Measurements from ENCODE around the gene PCDHB10. TPM values are rescaled to one million over a fixed set of nuclear protein-coding genes. Genes with fewer than 3 reads are reported as not detected.
A peak's percentile ranks its signal among the peaks of the same experiment; 100 is the strongest.
"Not testable (repeated sequence)": the region's sequence is repeated elsewhere in the genome, so short reads cannot be mapped to it uniquely, and the experiment has no call there.

The PCDHB10 gene
- total and polyA plus RNA-seq, 9 of the 15 experiments (the other 6 are each of a cell fraction or from before 2014, with no cell fraction given) = not detected

GRCh38 chr5:141174291-141175104, 17.7 kb upstream of the PCDHB10 start:
- H3K79me2 ChIP-seq (ENCODE audit: control insufficient read depth, insufficient read depth, low read length); ATAC-seq; H3K9me1 ChIP-seq (ENCODE audit: control insufficient read depth, insufficient read depth, low read length); FAIRE-seq; H3K4me3 ChIP-seq; in situ Hi-C loops (cut with MboI); POLR2A ChIA-PET; H3K9ac ChIP-seq (ENCODE audit: insufficient read depth in 1 of 2, low read depth in 2 of 2, low read length in 2 of 2); DNase-seq (ENCODE audit: extremely low read depth in 1 of 4, low spot score in 3 of 4); H3K27ac ChIP-seq (ENCODE audit: extremely low read depth, low read depth, low read length); CTCF ChIA-PET (ENCODE audit: low intra/inter-chr PET ratio); H3K9me3 ChIP-seq (replicated peaks; ENCODE audit: control insufficient read depth, insufficient read depth, low read depth, low read length); H4K20me1 ChIP-seq (replicated peaks; ENCODE audit: control insufficient read depth, insufficient read depth, low read length); H3K36me3 ChIP-seq (ENCODE audit: control insufficient read depth, insufficient read depth, low read length); H2AFZ ChIP-seq (ENCODE audit: low read depth, low read length); BruUV-seq (replicated peaks); H3K4me2 ChIP-seq (ENCODE audit: insufficient read depth, low read length); H3K4me1 ChIP-seq (replicated peaks in 1 of 2; ENCODE audit: control insufficient read depth in 2 of 2, insufficient read depth in 2 of 2, low read length in 2 of 2): not testable (repeated sequence)
- H3K27me3 ChIP-seq (ENCODE audit: control insufficient read depth in 2 of 2, insufficient read depth in 2 of 2, low read length in 2 of 2) = peaks cover 8 to 19% of the 10 kb centered on the region in 2 experiments; a peak in 3 of 5 replicates
- WGBS (ENCODE audit: insufficient coverage, low coverage, missing lambda C conversion rate) = 4% methylated on average over 62 of the region's 79 CpGs
- intact Hi-C loops (cut with micrococcal nuclease) = loop anchor here (1.0 kb wide), 1 partner anchor 13 kb away; the partner anchor contains the start of gene PCDHB9

GRCh38 chr5:141175933-141176332, 16.2 kb upstream of the PCDHB10 start:
- in situ Hi-C loops (cut with MboI) = no loop called here
- Histone ChIP-seq H3K36me3 (ENCODE audit: control insufficient read depth, insufficient read depth, low read length) (no peaks in the 10 kb centered on the region), H3K27ac (ENCODE audit: extremely low read depth, low read depth, low read length) (no peak overlapping the region), H4K20me1 (replicated peaks; ENCODE audit: control insufficient read depth, insufficient read depth, low read length) (no peaks in the 10 kb centered on the region), H3K27me3 (ENCODE audit: control insufficient read depth in 2 of 2, insufficient read depth in 2 of 2, low read length in 2 of 2) (peaks cover 8 to 19% of the 10 kb centered on the region in 2 experiments; a peak in 3 of 5 replicates), H3K9me1 (ENCODE audit: control insufficient read depth, insufficient read depth, low read length) (no peaks in the 10 kb centered on the region), H3K79me2 (ENCODE audit: control insufficient read depth, insufficient read depth, low read length) (no peaks in the 10 kb centered on the region), H3K4me1 (replicated peaks in 1 of 2; ENCODE audit: control insufficient read depth in 2 of 2, insufficient read depth in 2 of 2, low read length in 2 of 2) (no peaks in the 10 kb centered on the region), H3K4me3 (no peak overlapping the region), H3K9ac (ENCODE audit: insufficient read depth in 1 of 2, low read depth in 2 of 2, low read length in 2 of 2) (no peak overlapping the region), H2AFZ (ENCODE audit: low read depth, low read length) (no peak overlapping the region), H3K9me3 (replicated peaks; ENCODE audit: control insufficient read depth, insufficient read depth, low read depth, low read length) (no peaks in the 10 kb centered on the region), H3K4me2 (ENCODE audit: insufficient read depth, low read length) (no peak overlapping the region)
- ChIA-PET POLR2A (no interaction called here), CTCF (ENCODE audit: low intra/inter-chr PET ratio) (no interaction called here)
- TF ChIP-seq DDX20 (tag; IDR thresholded peaks at IDR 0.05; ENCODE audit: low read depth) (no peak), ATF3 (IDR thresholded peaks at IDR 0.05) (peak; percentile 50; the same call in 1 of the 2 replicates), ATF3 (CRISPR knock-in tag; conservative IDR thresholded peaks at IDR 0.05) (no peak), CEBPG (CRISPR knock-in tag; IDR thresholded peaks at IDR 0.05) (no peak), CEBPG (tag; conservative IDR thresholded peaks at IDR 0.05 in 1 of 2, IDR thresholded peaks at IDR 0.05 in 1 of 2) (peak; percentile 59 to 85), MEF2D (tag; conservative IDR thresholded peaks at IDR 0.05; ENCODE audit: low read depth) (no peak), NR2C2 (CRISPR knock-in tag; IDR thresholded peaks at IDR 0.05) (no peak), NR2C2 (tag; IDR thresholded peaks at IDR 0.05) (no peak), CEBPB (tag; IDR thresholded peaks at IDR 0.05) (peak; percentile 51), ZKSCAN3 (CRISPR knock-in tag; IDR thresholded peaks at IDR 0.05) (no peak)
- DNase-seq (ENCODE audit: extremely low read depth in 1 of 4, low spot score in 3 of 4) = no peak
- BruUV-seq (replicated peaks) = no TSS peak
- no peak for ATAC-seq
- 0% methylated on average over 1 of the region's 1 CpG for WGBS (ENCODE audit: insufficient coverage, low coverage, missing lambda C conversion rate)
- FAIRE-seq = no peak
- intact Hi-C loops (cut with micrococcal nuclease) = loop anchor here (1.0 kb wide), 1 partner anchor 11 kb away; the partner anchor contains the start of gene PCDHB9

All from K562 (cell line).